ENCODE data around the gene SLC7A6. TPM values are rescaled to one million over a fixed set of nuclear protein-coding genes. Genes with fewer than 3 reads are reported as not detected.
A peak's percentile ranks its signal among the peaks of the same experiment; 100 is the strongest.

Gene SLC7A6
- total and polyA plus RNA-seq, 2 of the 13 experiments (the other 11 are each of a cell fraction or from before 2014, with no cell fraction given): 35.8 to 70.8 TPM

GRCh38 chr16:68273459-68273858 is 9.1 kb downstream of the SLC7A6 start:
- ATAC-seq: no peak
- H3K9me3 ChIP-seq (ENCODE audit: low read length): no peaks in the 10 kb centered on the region
- POLR2A ChIA-PET: interaction anchor here (0.6 to 2.4 kb wide), 4 partner anchors 8 to 194 kb away, joined by 3 to 9 read pairs (median 4); partner anchors contain the start of genes PRMT7 and SLC7A6OS
- DNase-seq (ENCODE audit: low spot score): no peak
- no peak overlapping the region for H3K4me2 ChIP-seq (ENCODE audit: low read depth, low read length)
- in situ Hi-C loops (cut with HindIII; ENCODE audit: extremely low pct_ligation_motif_present, low pct_unique_long_range_greater_than_20kb) (no loop called here), intact Hi-C loops (cut with micrococcal nuclease; ENCODE audit: unreplicated experiment) (no loop called here)
- H4K20me1 ChIP-seq (ENCODE audit: insufficient read depth, low read length): peaks cover 26% of the 10 kb centered on the region
- peaks cover 19 to 36% of the 10 kb centered on the region in 2 experiments for H3K36me3 ChIP-seq (replicated peaks in 1 of 2; ENCODE audit: control insufficient read depth in 1 of 2, insufficient read depth in 2 of 2, low read length in 2 of 2)
- BruUV-seq (replicated peaks): no TSS peak
- CTCF ChIA-PET (ENCODE audit: low intra/inter-chr PET ratio, low total read pairs): no interaction called here
- 95% methylated on average over 5 of the region's 5 CpGs for WGBS (ENCODE audit: low lambda C conversion rate)
- FAIRE-seq: no peak
- TF ChIP-seq CEBPB (IDR thresholded peaks at IDR 0.05; ENCODE audit: borderline replicate concordance, low read depth, low read length) (peak; percentile 81), BORCS8-MEF2B (CRISPR knock-in tag; IDR thresholded peaks at IDR 0.05) (no peak), NR0B2 (CRISPR knock-in tag; IDR thresholded peaks at IDR 0.05) (no peak), GATAD1 (CRISPR knock-in tag; IDR thresholded peaks at IDR 0.05) (no peak)
- TF ChIP-seq, protein P1, sequence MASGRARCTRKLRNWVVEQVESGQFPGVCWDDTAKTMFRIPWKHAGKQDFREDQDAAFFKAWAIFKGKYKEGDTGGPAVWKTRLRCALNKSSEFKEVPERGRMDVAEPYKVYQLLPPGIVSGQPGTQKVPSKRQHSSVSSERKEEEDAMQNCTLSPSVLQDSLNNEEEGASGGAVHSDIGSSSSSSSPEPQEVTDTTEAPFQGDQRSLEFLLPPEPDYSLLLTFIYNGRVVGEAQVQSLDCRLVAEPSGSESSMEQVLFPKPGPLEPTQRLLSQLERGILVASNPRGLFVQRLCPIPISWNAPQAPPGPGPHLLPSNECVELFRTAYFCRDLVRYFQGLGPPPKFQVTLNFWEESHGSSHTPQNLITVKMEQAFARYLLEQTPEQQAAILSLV (CRISPR knock-in tag; IDR thresholded peaks at IDR 0.05; ENCODE audit: borderline replicate concordance): no peak
- peaks cover 72% of the 10 kb centered on the region for H3K4me1 ChIP-seq (ENCODE audit: insufficient read depth, low read length)
- H2AFZ ChIP-seq (ENCODE audit: low read length): no peak overlapping the region
- H3K27ac ChIP-seq (ENCODE audit: extremely low read length, insufficient read depth, low read length): no peak overlapping the region
- no peak overlapping the region for H3K9ac ChIP-seq (ENCODE audit: insufficient read depth, low read depth, low read length)
- H3K27me3 ChIP-seq (ENCODE audit: control insufficient read depth in 1 of 2, insufficient read depth in 2 of 2, low read length in 2 of 2): no peaks in the 10 kb centered on the region
- H3K79me2 ChIP-seq (ENCODE audit: insufficient read depth, low read length): peaks cover 74% of the 10 kb centered on the region
- H3K4me3 ChIP-seq (replicated peaks in 1 of 3; ENCODE audit: insufficient read depth in 1 of 3, low read depth in 2 of 3, low read length in 3 of 3): no peak overlapping the region

DNA sequence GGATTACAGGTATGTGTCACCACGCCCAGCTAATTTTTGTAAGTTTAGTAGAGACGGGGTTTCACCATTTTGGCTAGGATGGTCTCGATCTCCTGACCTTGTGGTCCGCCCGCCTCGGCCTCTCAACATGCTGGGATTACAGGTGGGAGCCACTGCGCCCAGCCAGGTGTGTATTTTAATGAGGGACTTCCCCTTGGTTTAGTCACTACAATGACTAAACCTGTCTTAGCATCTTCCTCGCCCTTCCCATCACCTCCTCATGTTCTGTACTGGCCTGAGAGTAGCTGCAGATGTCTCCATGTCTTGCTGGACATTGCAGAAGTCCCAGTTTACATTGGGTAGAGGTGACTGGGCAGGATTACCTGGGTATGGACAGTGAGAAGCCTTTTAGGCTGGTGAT is 9.6 kb downstream of the SLC7A6 start:
- no peak for ATAC-seq
- Histone ChIP-seq H3K79me2 (ENCODE audit: insufficient read depth, low read length) (peaks cover 70% of the 10 kb centered on the region), H3K4me2 (ENCODE audit: low read depth, low read length) (no peak overlapping the region), H3K4me1 (ENCODE audit: insufficient read depth, low read length) (peaks cover 68% of the 10 kb centered on the region), H3K4me3 (replicated peaks in 1 of 3; ENCODE audit: insufficient read depth in 1 of 3, low read depth in 2 of 3, low read length in 3 of 3) (no peak overlapping the region), H3K9ac (ENCODE audit: insufficient read depth, low read depth, low read length) (no peak overlapping the region), H3K36me3 (replicated peaks in 1 of 2; ENCODE audit: control insufficient read depth in 1 of 2, insufficient read depth in 2 of 2, low read length in 2 of 2) (peaks cover 19 to 36% of the 10 kb centered on the region in 2 experiments), H4K20me1 (ENCODE audit: insufficient read depth, low read length) (peaks cover 24% of the 10 kb centered on the region), H2AFZ (ENCODE audit: low read length) (no peak overlapping the region), H3K27ac (ENCODE audit: extremely low read length, insufficient read depth, low read length) (no peak overlapping the region), H3K27me3 (ENCODE audit: control insufficient read depth in 1 of 2, insufficient read depth in 2 of 2, low read length in 2 of 2) (no peaks in the 10 kb centered on the region), H3K9me3 (ENCODE audit: low read length) (no peaks in the 10 kb centered on the region)
- FAIRE-seq: no peak
- ChIA-PET POLR2A (interaction anchor here (0.7 to 0.9 kb wide), 2 partner anchors 9 to 37 kb away, joined by 4 to 5 read pairs; partner anchors contain the start of genes PRMT7 and SLC7A6OS), CTCF (ENCODE audit: low intra/inter-chr PET ratio, low total read pairs) (no interaction called here)
- 97% methylated on average over 8 of the region's 8 CpGs for WGBS (ENCODE audit: low lambda C conversion rate)
- BruUV-seq (replicated peaks): no TSS peak
- intact Hi-C loops (cut with micrococcal nuclease; ENCODE audit: unreplicated experiment): no loop called here
- DNase-seq (ENCODE audit: low spot score): no peak
- in situ Hi-C loops (cut with HindIII; ENCODE audit: extremely low pct_ligation_motif_present, low pct_unique_long_range_greater_than_20kb): no loop called here
- no peak for TF ChIP-seq LRRFIP1 (CRISPR knock-in tag; conservative IDR thresholded peaks at IDR 0.05)
- no peak for TF ChIP-seq NR2F1 (CRISPR knock-in tag; IDR thresholded peaks at IDR 0.05)
- no peak for TF ChIP-seq HNRNPUL1 (IDR thresholded peaks at IDR 0.05; ENCODE audit: low read depth, low read length)
- no peak for TF ChIP-seq ZNF510 (CRISPR knock-in tag; IDR thresholded peaks at IDR 0.05; ENCODE audit: low read depth)
- no peak for TF ChIP-seq XRCC5 (optimal IDR thresholded peaks at IDR 0.05; ENCODE audit: low read length)
- TF ChIP-seq ZNF607 (CRISPR knock-in tag; IDR thresholded peaks at IDR 0.05; ENCODE audit: borderline replicate concordance): no peak
- TF ChIP-seq ZNF589 (CRISPR knock-in tag; conservative IDR thresholded peaks at IDR 0.05): no peak
- TF ChIP-seq HMG20A (CRISPR knock-in tag; IDR thresholded peaks at IDR 0.05; ENCODE audit: borderline replicate concordance): no peak
- TF ChIP-seq ZSCAN12 (CRISPR knock-in tag; IDR thresholded peaks at IDR 0.05): no peak
- TF ChIP-seq CAMTA2 (CRISPR knock-in tag; IDR thresholded peaks at IDR 0.05; ENCODE audit: borderline replicate concordance): no peak
- TF ChIP-seq TRIM24 (CRISPR knock-in tag; IDR thresholded peaks at IDR 0.05): no peak
